ENCODE data around the gene ATRNL1.
A peak's percentile ranks its signal among the peaks of the same experiment; 100 is the strongest.

DNA sequence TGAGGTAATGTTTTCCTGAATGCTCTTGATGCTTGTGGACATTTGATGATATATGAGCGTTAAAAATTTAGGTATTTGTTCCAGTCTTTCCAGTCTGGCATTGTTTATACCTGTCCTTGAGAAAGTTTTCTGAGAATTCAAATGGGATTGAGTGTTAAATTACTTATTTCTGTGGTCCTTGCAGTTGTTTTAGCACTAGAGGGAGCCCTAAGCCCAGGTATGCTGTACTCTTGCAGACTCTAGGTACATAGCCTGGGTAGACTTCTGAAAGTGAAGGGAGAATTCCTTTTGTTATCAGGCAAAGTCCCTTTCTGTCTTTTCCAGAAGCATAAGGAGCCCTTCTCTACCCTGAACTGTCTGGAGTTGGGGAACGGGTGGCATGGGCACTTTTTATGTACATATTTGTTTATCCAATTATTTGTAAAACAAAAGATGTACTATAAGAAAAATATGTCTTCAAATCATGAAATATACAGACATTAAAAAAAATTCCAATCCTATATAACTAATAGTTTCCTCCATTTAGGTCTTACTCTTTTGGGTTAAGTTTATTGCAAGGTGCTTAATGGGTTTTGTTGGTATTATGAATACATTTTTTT is 262.1 kb downstream of the ATRNL1 start:
- peak in 3 of 4 experiments; percentile 53 to 66 (median 56) for TF ChIP-seq CTCF (IDR thresholded peaks at IDR 0.05)
- TF ChIP-seq POLR2A (IDR thresholded peaks at IDR 0.05): no peak
- no peak for TF ChIP-seq POLR2AphosphoS5 (IDR thresholded peaks at IDR 0.05)

Data from prostate gland (tissue), 2 donors.